Smooth muscle cell (in vitro differentiated cells): Measurements from ENCODE around the gene NEDD4L. TPM values are rescaled to one million over a fixed set of nuclear protein-coding genes. Genes with fewer than 3 reads are reported as not detected.

Experiments used
- DNase-seq: peaks from one replicate; lab custom pipeline; 2025; ENCODE audit not compliant: unreplicated experiment; lab: John Stamatoyannopoulos, UW
- H2AFZ ChIP-seq: fragments of 200-600 bp; sonication (generic); 2 replicates; pipeline ENCODE4 v1.6.0; 2016; ENCODE audit warnings: antibody characterized with exemption, low read depth, mild to moderate bottlenecking
- H3F3A ChIP-seq: fragments of 200-600 bp; sonication (generic); 2 replicates; pipeline ENCODE4 v1.6.0; 2017; ENCODE audit warnings: antibody characterized with exemption, low read depth
- H3K27ac ChIP-seq: fragments of 200-600 bp; sonication (generic); 2 replicates; pipeline ENCODE4 v1.5.1; 2016; ENCODE audit warnings: low read depth, mild to moderate bottlenecking
- H3K27me3 ChIP-seq: fragments of 200-600 bp; sonication (generic); 2 replicates; pipeline ENCODE4 v1.6.1; 2016; ENCODE audit warnings: low read depth, mild to moderate bottlenecking
- H3K36me3 ChIP-seq: fragments of 200-600 bp; sonication (generic); 2 replicates; pipeline ENCODE4 v1.5.1; 2016; ENCODE audit warnings: low read depth
- H3K4me1 ChIP-seq: fragments of 200-600 bp; sonication (generic); 2 replicates; pipeline ENCODE4 v1.5.1; 2016; ENCODE audit warnings: low read depth
- H3K4me2 ChIP-seq: fragments of 200-600 bp; sonication (generic); 2 replicates; pipeline ENCODE4 v1.6.0; 2016; ENCODE audit warnings: mild to moderate bottlenecking
- H3K4me3 ChIP-seq: fragments of 200-600 bp; sonication (generic); 2 replicates; pipeline ENCODE4 v1.5.1; 2016; ENCODE audit warnings: mild to moderate bottlenecking
- H3K79me2 ChIP-seq: fragments of 200-600 bp; sonication (generic); 2 replicates; pipeline ENCODE4 v1.6.0; 2016; ENCODE audit warnings: low read depth, mild to moderate bottlenecking
- H3K9ac ChIP-seq: fragments of 200-600 bp; sonication (generic); 2 replicates; pipeline ENCODE4 v1.6.0; 2016; ENCODE audit warnings: low read depth
- H3K9me3 ChIP-seq: fragments of 200-600 bp; sonication (generic); replicated peaks from 2 replicates; pipeline ENCODE4 v1.5.1; 2016; ENCODE audit warnings: low read depth
- H4K20me1 ChIP-seq: fragments of 200-600 bp; sonication (generic); 2 replicates; pipeline ENCODE4 v1.6.0; 2016; ENCODE audit warnings: low read depth
- WGBS: methylation state at CpG from one replicate; pipeline ENCODE4 v1.1.7; 2016; ENCODE audit warnings: low lambda C conversion rate; 5-methylcytosine and 5-hydroxymethylcytosine counted together
- polyA plus RNA-seq: library from polyadenylated mRNA; unstranded; fragments of >200 nt; fragmentation: Nextera tagmentation; extraction: Ambion mirVana; gene quantifications from 2 replicates; pipeline ENCODE4 v1.2.1, GENCODE V29; 2016
- total RNA-seq: library from RNA; depleted of rRNA; stranded (reverse); fragments of >200 nt; gene quantifications from 2 replicates; pipeline ENCODE4 v1.2.3, GENCODE V29; 2014
- TF ChIP-seq, protein P1 (sequence below): fragments of 200-600 bp; sonication (generic); IDR thresholded peaks from 2 replicates; pipeline ENCODE4 v1.5.1; 2017; ENCODE audit warnings: borderline replicate concordance, mild to moderate bottlenecking, antibody characterized with exemption; ENCODE audit not compliant: insufficient read depth, poor library complexity, severe bottlenecking

Gene NEDD4L
- total and polyA plus RNA-seq, 2 experiments from 2014 or later: 8.7 to 41.3 TPM

DNA sequence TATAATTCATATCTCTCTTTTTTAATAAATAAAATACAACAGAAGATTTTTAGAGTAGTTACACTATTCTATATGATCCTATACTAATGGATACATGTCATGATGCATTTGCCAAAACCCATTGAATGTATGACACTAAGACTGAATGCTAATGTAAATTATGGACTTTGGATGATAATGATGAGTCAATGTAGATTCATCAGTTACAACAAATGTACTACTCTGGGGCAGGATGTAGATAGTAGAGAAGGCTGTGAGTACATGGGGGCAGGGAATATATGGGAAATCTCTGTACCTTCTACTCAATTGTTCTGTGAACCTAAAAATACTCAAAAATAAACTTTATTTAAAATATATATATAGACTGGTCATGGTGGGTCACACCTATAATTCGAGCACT lies 45.6 kb upstream of the NEDD4L start:
- Histone ChIP-seq H3K79me2 (no peaks in the 10 kb centered on the region), H2AFZ (no peak overlapping the region), H3K4me2 (no peak overlapping the region), H4K20me1 (no peaks in the 10 kb centered on the region), H3K4me3 (no peak overlapping the region), H3K27me3 (no peaks in the 10 kb centered on the region), H3F3A (no peaks in the 10 kb centered on the region), H3K9me3 (no peaks in the 10 kb centered on the region), H3K27ac (no peak overlapping the region), H3K36me3 (no peaks in the 10 kb centered on the region), H3K9ac (no peak overlapping the region), H3K4me1 (no peaks in the 10 kb centered on the region)
- no peak for DNase-seq
- 90% methylated on average over 1 of the region's 1 CpG for WGBS
- TF ChIP-seq, protein P1, sequence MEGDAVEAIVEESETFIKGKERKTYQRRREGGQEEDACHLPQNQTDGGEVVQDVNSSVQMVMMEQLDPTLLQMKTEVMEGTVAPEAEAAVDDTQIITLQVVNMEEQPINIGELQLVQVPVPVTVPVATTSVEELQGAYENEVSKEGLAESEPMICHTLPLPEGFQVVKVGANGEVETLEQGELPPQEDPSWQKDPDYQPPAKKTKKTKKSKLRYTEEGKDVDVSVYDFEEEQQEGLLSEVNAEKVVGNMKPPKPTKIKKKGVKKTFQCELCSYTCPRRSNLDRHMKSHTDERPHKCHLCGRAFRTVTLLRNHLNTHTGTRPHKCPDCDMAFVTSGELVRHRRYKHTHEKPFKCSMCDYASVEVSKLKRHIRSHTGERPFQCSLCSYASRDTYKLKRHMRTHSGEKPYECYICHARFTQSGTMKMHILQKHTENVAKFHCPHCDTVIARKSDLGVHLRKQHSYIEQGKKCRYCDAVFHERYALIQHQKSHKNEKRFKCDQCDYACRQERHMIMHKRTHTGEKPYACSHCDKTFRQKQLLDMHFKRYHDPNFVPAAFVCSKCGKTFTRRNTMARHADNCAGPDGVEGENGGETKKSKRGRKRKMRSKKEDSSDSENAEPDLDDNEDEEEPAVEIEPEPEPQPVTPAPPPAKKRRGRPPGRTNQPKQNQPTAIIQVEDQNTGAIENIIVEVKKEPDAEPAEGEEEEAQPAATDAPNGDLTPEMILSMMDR: no peak

DNA sequence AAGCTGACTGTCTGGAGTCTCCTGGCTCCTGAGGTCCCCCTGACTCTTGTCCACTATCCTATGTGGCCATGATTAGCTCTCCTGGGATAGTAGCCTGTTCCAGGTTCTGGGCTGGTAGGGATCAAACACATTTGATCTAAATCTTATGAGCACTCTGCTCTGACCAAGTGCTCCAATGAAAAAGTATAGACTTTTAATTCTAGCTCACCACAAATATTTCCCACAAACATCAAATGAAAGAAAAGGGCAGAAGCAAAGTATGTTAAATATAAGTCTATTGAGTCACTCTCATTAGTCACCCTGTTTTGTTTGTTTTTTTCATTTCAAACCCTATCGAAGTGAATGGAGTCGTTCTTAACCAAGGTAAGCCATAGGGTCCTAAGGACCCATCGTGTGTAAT lies 39.7 kb upstream of the NEDD4L start:
- no peak overlapping the region for H2AFZ ChIP-seq
- H3K27ac ChIP-seq: peak overlapping the region; percentile 98
- peaks cover 7% of the 10 kb centered on the region for H3K4me1 ChIP-seq
- H3F3A ChIP-seq: peaks cover 4% of the 10 kb centered on the region
- TF ChIP-seq, protein P1: no peak
- peak overlapping the region; percentile 80 for H3K9ac ChIP-seq
- no peak overlapping the region for H3K4me3 ChIP-seq
- H3K79me2 ChIP-seq: no peaks in the 10 kb centered on the region
- WGBS: 22% methylated on average over 3 of the region's 3 CpGs
- no peak for DNase-seq
- H3K27me3 ChIP-seq: no peaks in the 10 kb centered on the region
- H4K20me1 ChIP-seq: no peaks in the 10 kb centered on the region
- H3K9me3 ChIP-seq: no peaks in the 10 kb centered on the region
- peak overlapping the region; percentile 65 for H3K4me2 ChIP-seq
- no peaks in the 10 kb centered on the region for H3K36me3 ChIP-seq

DNA sequence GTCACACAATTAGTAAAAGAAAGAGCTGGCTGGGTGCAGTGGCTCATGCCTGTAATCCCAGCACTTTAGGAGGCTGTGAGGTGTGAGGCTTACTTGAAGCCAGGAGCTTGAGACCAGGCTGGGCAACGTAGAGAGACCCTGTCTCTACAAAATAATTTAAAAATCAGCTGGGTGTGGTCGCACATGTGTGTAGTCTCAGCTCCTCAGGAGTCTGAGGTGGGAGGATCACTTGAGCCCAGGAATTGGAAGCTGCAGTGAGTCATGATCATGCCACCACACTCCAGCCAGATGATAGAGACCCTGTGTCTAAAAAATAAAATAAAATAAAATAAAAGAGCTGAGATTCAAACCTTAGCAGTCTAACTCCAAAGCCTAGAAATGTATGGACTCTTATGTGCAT lies 39.0 kb upstream of the NEDD4L start:
- Histone ChIP-seq H3K9ac (peak overlapping the region; percentile 80), H3K9me3 (no peaks in the 10 kb centered on the region), H3K4me3 (no peak overlapping the region)

More for the DNA sequence above, 39.0 kb upstream of the NEDD4L start:
- Histone ChIP-seq H3K27me3 (no peaks in the 10 kb centered on the region), H3K4me1 (peaks cover 7% of the 10 kb centered on the region), H3K4me2 (peak overlapping the region; percentile 65), H3K79me2 (no peaks in the 10 kb centered on the region), H3K27ac (peak overlapping the region; percentile 98), H3K36me3 (no peaks in the 10 kb centered on the region), H2AFZ (no peak overlapping the region), H4K20me1 (no peaks in the 10 kb centered on the region), H3F3A (peaks cover 4% of the 10 kb centered on the region)
- TF ChIP-seq, protein P1: no peak
- 59% methylated on average over 2 of the region's 2 CpGs for WGBS
- DNase-seq: no peak
